ENCODE data around the gene FIS1. TPM values are rescaled to one million over a fixed set of nuclear protein-coding genes. Genes with fewer than 3 reads are reported as not detected.

FIS1 gene
- total RNA-seq, 4 donors from 2014 or later = 143 to 289 (median 231) TPM

GRCh38 chr7:101197991-101198390 lies 46.9 kb downstream of the FIS1 start:
- no peaks in the 10 kb centered on the region for H3K9me3 ChIP-seq
- H3K27ac ChIP-seq = no peak overlapping the region
- no peak for DNase-seq
- no peak overlapping the region for H3K4me3 ChIP-seq
- no peaks in the 10 kb centered on the region for H3K27me3 ChIP-seq
- TF ChIP-seq POLR2A (IDR thresholded peaks at IDR 0.05) (no peak), CTCF (IDR thresholded peaks at IDR 0.05) (no peak)
- H3K36me3 ChIP-seq = peaks cover 0 to 6% (median 0%) of the 10 kb centered on the region in 3 donors
- H3K4me1 ChIP-seq = peaks cover 0 to 11% (median 4%) of the 10 kb centered on the region in 4 donors

- TF ChIP-seq POLR2A (IDR thresholded peaks at IDR 0.05) (no peak), CTCF (IDR thresholded peaks at IDR 0.05) (no peak)
- Histone ChIP-seq H3K9me3 (no peaks in the 10 kb centered on the region), H3K27ac (no peak overlapping the region), H3K4me3 (no peak overlapping the region), H3K4me1 (peaks cover 0 to 4% (median 0%) of the 10 kb centered on the region in 4 donors), H3K36me3 (peaks cover 0 to 6% (median 0%) of the 10 kb centered on the region in 3 donors), H3K27me3 (no peaks in the 10 kb centered on the region)
- no peak for DNase-seq
These were observed 49.0 kb downstream of the FIS1 start for GRCh38 chr7:101195884-101196283.

Small RNAs within 50 kb of the gene (small RNA-seq; reads per million reads assigned to genes)
- gene RNU6-1104P = 0 to 0.06 reads per million in 2 donors

Other genes with a start within 250 kb of the FIS1 start
- 1,000 to 10,000 TPM in 1 of 4 donors, 100 to 1,000 TPM in 2, 10 to 100 TPM in 1; 64.4 to 1,011 (median 801) TPM for gene MUC17, start 225.0 kb downstream of the FIS1 start, total RNA-seq
- gene TRIM56, start 159.6 kb downstream of the FIS1 start, total RNA-seq = 10 to 100 TPM; 19.4 to 43.7 (median 38.3) TPM
- gene SERPINE1, start 118.0 kb downstream of the FIS1 start, total RNA-seq = 1 to 10 TPM; 2.4 to 8.3 (median 3.3) TPM
- gene AP1S1, start 90.6 kb downstream of the FIS1 start, total RNA-seq = 100 to 1,000 TPM in 2 of 4 donors, 10 to 100 TPM in 2; 53.6 to 136 (median 95.7) TPM
- under 1 TPM in 1 of 4 donors, not detected in 3; 0.94 TPM for gene VGF, start 79.5 kb downstream of the FIS1 start, total RNA-seq
- gene NAT16, start 64.8 kb downstream of the FIS1 start, total RNA-seq = 1 to 10 TPM in 1 of 4 donors, not detected in 3; 1.0 TPM
- gene MOGAT3, start 44.0 kb downstream of the FIS1 start, total RNA-seq = 100 to 1,000 TPM in 2 of 4 donors, 10 to 100 TPM in 1, not detected in 1; 91.4 to 195 (median 123) TPM
- 100 to 1,000 TPM in 2 of 4 donors, 10 to 100 TPM in 2; 62.7 to 103 (median 83.7) TPM for gene PLOD3, start 27.5 kb downstream of the FIS1 start, total RNA-seq
- 100 to 1,000 TPM in 2 of 4 donors, 10 to 100 TPM in 2; 37.1 to 142 (median 110) TPM for gene ZNHIT1, start 26.9 kb downstream of the FIS1 start, total RNA-seq
- gene CLDN15, start 7.3 kb downstream of the FIS1 start, total RNA-seq = 100 to 1,000 TPM in 3 of 4 donors, 10 to 100 TPM in 1; 94.9 to 942 (median 697) TPM
- 1 to 10 TPM in 3 of 4 donors, under 1 TPM in 1; 0.85 to 4.6 (median 2.3) TPM for gene IFT22, start 76.7 kb upstream of the FIS1 start, total RNA-seq
- gene COL26A1, start 117.8 kb upstream of the FIS1 start, total RNA-seq = not detected

All from Peyer's patch (tissue), 4 donors.